HG03469 (cell line): Measurements from ENCODE around the gene INO80B.
"Not testable (repeated sequence)": the region's sequence is repeated elsewhere in the genome, so short reads cannot be mapped to it uniquely, and the experiment has no call there.

Source experiments
- ATAC-seq: cut with Tn5 transposase; IDR thresholded peaks from one replicate; pipeline ENCODE4 v1.9.1; 2021; ENCODE audit warnings: mild to moderate bottlenecking, moderate library complexity, moderate number of reproducible peaks; ENCODE audit not compliant: unreplicated experiment

INO80B gene

GRCh38 chr2:74454654-74455511 is at the start of gene INO80B:
Gene INO80B, plus strand, starts transcription at chr2:74455087. Its CDS starts 30 bp downstream, at chr2:74455117.
- ATAC-seq, result peak; percentile 35

GRCh38 chr2:74406035-74406434 is 48.9 kb upstream of the INO80B start:
- ATAC-seq, result peak; percentile 69

GRCh38 chr2:74407682-74408081 is 47.2 kb upstream of the INO80B start:
- no peak for ATAC-seq

GRCh38 chr2:74413001-74413698 is 41.7 kb upstream of the INO80B start:
- ATAC-seq, result no peak

- no peak for ATAC-seq
These were observed 40.4 kb upstream of the INO80B start for GRCh38 chr2:74414441-74414840.

GRCh38 chr2:74414881-74415761 is 39.8 kb upstream of the INO80B start:
- ATAC-seq, result no peak

GRCh38 chr2:74415762-74416395 is 39.0 kb upstream of the INO80B start:
- no peak for ATAC-seq

GRCh38 chr2:74416778-74417177 is 38.1 kb upstream of the INO80B start:
- ATAC-seq, result no peak

GRCh38 chr2:74417197-74417596 is 37.7 kb upstream of the INO80B start:
- no peak for ATAC-seq

- ATAC-seq, result no peak
These were observed 37.1 kb upstream of the INO80B start for GRCh38 chr2:74417763-74418162.

- no peak for ATAC-seq
These were observed 36.6 kb upstream of the INO80B start for GRCh38 chr2:74418312-74418711.

- no peak for ATAC-seq
These were observed 35.5 kb upstream of the INO80B start for GRCh38 chr2:74419345-74419744.

GRCh38 chr2:74420006-74420405 is 34.9 kb upstream of the INO80B start:
- no peak for ATAC-seq

GRCh38 chr2:74420443-74421103 is 34.3 kb upstream of the INO80B start:
- not testable (repeated sequence) for ATAC-seq

GRCh38 chr2:74421221-74421870 is 33.5 kb upstream of the INO80B start, which contains the start of the genes C2orf81 and WDR54:
Gene C2orf81, minus strand, starts transcription at chr2:74421619. Its CDS starts 59 bp downstream, at chr2:74421560.
Gene WDR54, plus strand, starts transcription at chr2:74421730. Its CDS starts 424 bp downstream, at chr2:74422154.
- ATAC-seq, result peak; percentile 82

- no peak for ATAC-seq
These were observed 31.4 kb upstream of the INO80B start for GRCh38 chr2:74423231-74424095.

GRCh38 chr2:74424139-74424992 is 30.5 kb upstream of the INO80B start:
- ATAC-seq, result no peak
